ENCODE data around the gene INTS13.

- TF ChIP-seq CTCF (IDR thresholded peaks at IDR 0.05; ENCODE audit: low read depth, low read length) (no peak), EZH2phosphoT487 (IDR thresholded peaks at IDR 0.05; ENCODE audit: low read depth) (no peak)
Observed at GRCh38 chr12:26970136-26970535, 32.4 kb upstream of the INTS13 start.

Data from OCI-LY3 (cell line).